ENCODE measurements around the gene TUBG2. TPM values are rescaled to one million over a fixed set of nuclear protein-coding genes. Genes with fewer than 3 reads are reported as not detected.
A peak's percentile ranks its signal among the peaks of the same experiment; 100 is the strongest.
"Not testable (repeated sequence)": the region's sequence is repeated elsewhere in the genome, so short reads cannot be mapped to it uniquely, and the experiment has no call there.

TUBG2 gene
- 10 to 100 TPM; 19.4 to 30.0 (median 23.2) TPM for total RNA-seq
- 10 to 100 TPM; 20.9 to 21.5 TPM for polyA plus RNA-seq
- long read RNA-seq, donor 1, transcript TUBG2-201 (11 exons, 1,761 nt): major isoform, 61 of 140 reads
- long read RNA-seq, donor 1, transcript TUBG2-202 (9 exons, 1,776 nt): minor isoform, 5 of 140 reads
- long read RNA-seq, donor 1, partial matches to known transcripts: 43 of 140 reads
- long read RNA-seq, donor 1, other reads (novel, unspliced or antisense): 31 of 140 reads
- long read RNA-seq, donor 2, partial matches to known transcripts: 0 of 2 reads
- long read RNA-seq, donor 2, other reads (novel, unspliced or antisense): 0 of 2 reads
- long read RNA-seq, donor 3, transcript TUBG2-201 (11 exons, 1,761 nt): major isoform, 18 of 45 reads
- long read RNA-seq, donor 3, partial matches to known transcripts: 17 of 45 reads
- long read RNA-seq, donor 3, other reads (novel, unspliced or antisense): 9 of 45 reads

DNA sequence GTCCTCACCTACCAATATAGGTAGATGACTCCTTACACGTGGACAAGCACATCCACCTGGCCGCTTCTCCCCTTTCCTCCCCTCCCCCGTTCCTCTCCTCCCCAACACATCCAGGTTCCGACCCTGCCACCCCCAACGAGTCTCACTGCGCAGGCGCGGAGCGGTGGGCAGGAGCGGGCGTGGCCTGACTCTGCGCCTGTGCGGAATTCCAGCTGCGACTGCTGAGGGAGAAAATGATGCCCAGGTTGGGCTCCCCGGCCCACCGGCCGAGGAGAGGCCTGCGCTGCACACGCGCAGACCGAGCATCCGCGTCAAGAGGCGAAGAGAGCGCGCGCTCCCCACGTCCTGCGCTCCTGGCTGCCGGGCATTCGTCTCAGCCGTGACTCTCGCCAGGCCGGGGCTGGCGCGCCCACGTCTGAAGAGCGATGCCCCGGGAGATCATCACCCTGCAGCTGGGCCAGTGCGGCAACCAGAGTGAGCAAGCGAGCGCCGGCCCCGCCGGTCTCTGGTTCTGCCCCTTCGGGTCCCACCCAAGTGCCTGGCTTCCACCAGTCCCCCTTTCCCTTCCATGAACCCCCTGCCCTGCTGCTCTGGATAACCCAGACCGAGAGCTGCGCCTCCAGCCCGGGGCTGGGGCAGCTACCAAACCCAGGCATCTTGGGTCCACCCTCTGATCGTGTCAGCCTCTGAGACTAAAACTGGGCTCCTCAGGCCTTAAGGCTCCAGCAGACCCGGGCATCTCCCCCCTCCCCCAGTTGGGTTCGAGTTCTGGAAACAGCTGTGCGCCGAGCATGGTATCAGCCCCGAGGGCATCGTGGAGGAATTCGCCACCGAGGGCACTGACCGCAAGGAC is at the start of gene TUBG2:
TSS of gene TUBG2 (plus strand) at position 206 of the 853 bp plus-strand sequence. CDS start at position 426, 220 bp downstream.
- Histone ChIP-seq H3K4me3 (peak within 1 kb of the TSS; percentile 60), H3K27me3 (no peaks in the 10 kb centered on the region), H3K4me1 (ENCODE audit: insufficient read depth) (peaks cover under 1% of the 10 kb centered on the region), H3K9me3 (no peaks in the 10 kb centered on the region), H3K36me3 (no peaks in the 10 kb centered on the region), H3K27ac (peak within 1 kb of the TSS; percentile 64 to 78)
- 0 to 1% (median 1%) methylated on average over 55 to 59 of the region's 59 CpGs for WGBS, 3 donors
- intact Hi-C loops (cut with DNase I): no loop called here
- TF ChIP-seq POLR2A (IDR thresholded peaks at IDR 0.05): peak; percentile 64
- TF ChIP-seq CTCF (IDR thresholded peaks at IDR 0.05): no peak
- peak; percentile 89 to 95 (median 93) for DNase-seq

DNA sequence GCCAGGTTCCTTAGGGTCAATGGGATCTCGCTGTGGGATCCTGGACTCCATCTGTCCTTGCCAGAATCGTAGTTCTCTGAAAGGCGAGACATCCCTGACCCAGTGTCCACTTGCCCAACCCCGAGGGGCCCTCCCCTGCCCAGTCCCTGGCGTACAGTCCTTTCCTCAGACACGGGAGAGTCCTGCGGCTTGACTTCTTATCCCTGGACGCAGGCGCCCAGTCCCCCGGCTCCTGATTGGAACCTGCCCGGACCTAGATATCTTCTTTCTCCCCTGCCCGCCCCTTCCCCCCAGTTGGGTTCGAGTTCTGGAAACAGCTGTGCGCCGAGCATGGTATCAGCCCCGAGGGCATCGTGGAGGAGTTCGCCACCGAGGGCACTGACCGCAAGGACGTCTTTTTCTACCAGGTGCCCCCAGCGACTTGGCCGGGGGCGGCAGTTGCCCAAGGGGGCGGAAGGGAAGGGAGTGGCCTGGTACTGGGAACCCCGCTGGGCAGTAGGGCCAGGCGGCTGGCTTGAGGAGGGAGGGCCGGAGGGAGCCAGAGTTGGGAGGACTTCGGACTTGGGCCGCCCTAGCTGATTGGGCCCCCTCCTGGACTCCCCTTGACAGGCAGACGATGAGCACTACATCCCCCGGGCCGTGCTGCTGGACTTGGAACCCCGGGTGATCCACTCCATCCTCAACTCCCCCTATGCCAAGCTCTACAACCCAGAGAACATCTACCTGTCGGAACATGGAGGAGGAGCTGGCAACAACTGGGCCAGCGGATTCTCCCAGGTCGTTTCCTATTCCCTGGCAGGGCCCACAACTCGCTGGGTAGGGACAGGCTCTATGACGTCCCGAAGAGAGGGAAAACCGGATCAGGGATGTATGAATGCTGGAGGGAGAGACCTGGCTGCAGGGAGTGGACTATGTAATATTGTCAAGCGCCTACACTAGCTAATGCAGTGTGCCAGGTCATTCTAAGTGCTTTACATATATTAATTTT is 49.0 kb upstream of the TUBG2 start:
- not testable (repeated sequence) for H3K4me1 ChIP-seq (ENCODE audit: insufficient read depth); H3K27me3 ChIP-seq; H3K36me3 ChIP-seq; H3K9me3 ChIP-seq
- peak overlapping the region in 1 of 2 donors; percentile 16 for H3K27ac ChIP-seq
- intact Hi-C loops (cut with DNase I): loop anchor here in 3 of 4 donors (2.0 to 10.0 kb wide), 4 partner anchors 55 to 72 kb away; partner anchors contain the start of genes CCR10 (in 2 of the 3), CNTNAP1 (in 1 of the 3) and PLEKHH3 (in 1 of the 3)
- DNase-seq: peak in 1 of 5 donors; percentile 62
- 7 to 15% (median 10%) methylated on average over 26 to 37 of the region's 42 CpGs for WGBS, 3 donors
- H3K4me3 ChIP-seq: peak overlapping the region; percentile 82

DNA sequence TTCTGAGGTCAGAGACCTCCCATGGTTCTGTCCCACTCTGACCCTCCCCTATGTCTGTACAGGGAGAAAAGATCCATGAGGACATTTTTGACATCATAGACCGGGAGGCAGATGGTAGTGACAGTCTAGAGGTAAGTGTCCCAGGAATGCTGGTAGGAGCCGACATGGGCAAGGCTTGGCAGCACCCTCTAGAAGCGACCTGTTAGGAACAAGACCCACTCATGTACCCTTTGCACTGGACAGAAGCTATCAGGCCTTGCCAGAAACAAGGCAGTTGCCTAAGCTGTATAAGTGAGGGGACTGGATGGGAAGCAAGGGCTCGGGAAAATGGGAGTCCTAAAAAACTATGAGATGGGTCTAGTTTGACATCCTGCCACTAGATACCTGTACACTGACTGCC is 47.1 kb upstream of the TUBG2 start:
- Histone ChIP-seq H3K27ac (no peak overlapping the region), H3K4me1 (ENCODE audit: insufficient read depth) (peaks cover 3% of the 10 kb centered on the region), H3K9me3 (no peaks in the 10 kb centered on the region), H3K27me3 (no peaks in the 10 kb centered on the region), H3K4me3 (no peak overlapping the region), H3K36me3 (no peaks in the 10 kb centered on the region)
- TF ChIP-seq CTCF (IDR thresholded peaks at IDR 0.05) (no peak), POLR2A (IDR thresholded peaks at IDR 0.05) (no peak), EP300 (IDR thresholded peaks at IDR 0.05) (no peak)
- DNase-seq: no peak
- 92 to 97% (median 96%) methylated on average over 4 of the region's 4 CpGs for WGBS, 3 donors
- intact Hi-C loops (cut with DNase I): no loop called here

- Histone ChIP-seq H3K27ac (no peak overlapping the region), H3K4me1 (ENCODE audit: insufficient read depth) (peaks cover 7% of the 10 kb centered on the region), H3K9me3 (no peaks in the 10 kb centered on the region), H3K36me3 (no peaks in the 10 kb centered on the region), H3K27me3 (no peaks in the 10 kb centered on the region), H3K4me3 (no peak overlapping the region)
- intact Hi-C loops (cut with DNase I): no loop called here
- no peak for TF ChIP-seq POLR2A (IDR thresholded peaks at IDR 0.05)
- 95% methylated on average over 17 of the region's 17 CpGs for WGBS, 3 donors
- no peak for DNase-seq
These were observed 45.3 kb upstream of the TUBG2 start for GRCh38 chr17:42613699-42614295.
